ENCODE results near the gene ADAMTS4. TPM values are rescaled to one million over a fixed set of nuclear protein-coding genes. Genes with fewer than 3 reads are reported as not detected.
"Not testable (repeated sequence)": the region's sequence is repeated elsewhere in the genome, so short reads cannot be mapped to it uniquely, and the experiment has no call there.

Gene ADAMTS4
- total RNA-seq = 1 to 10 TPM; 1.0 to 3.3 TPM
- long read RNA-seq, partial matches to known transcripts = 2 of 2 reads
- long read RNA-seq, other reads (novel, unspliced or antisense) = 0 of 2 reads

- intact Hi-C loops (cut with DNase I, micrococcal nuclease) = no loop called here
- peak in 1 of 2 donors; percentile 59 for DNase-seq
- no peak for ATAC-seq
Observed at GRCh38 chr1:161198897-161199431, at the start of gene ADAMTS4. Gene ADAMTS4, minus strand, starts transcription at chr1:161199054. Its CDS starts 427 bp downstream, at chr1:161198627.

- intact Hi-C loops (cut with DNase I, micrococcal nuclease) = no loop called here
- no peak for DNase-seq
- ATAC-seq = no peak
Observed at GRCh38 chr1:161244888-161245287, 46.0 kb upstream of the ADAMTS4 start.

GRCh38 chr1:161242313-161242712 lies 43.5 kb upstream of the ADAMTS4 start:
- DNase-seq (no peak), ATAC-seq (no peak)
- intact Hi-C loops (cut with DNase I, micrococcal nuclease) = no loop called here

GRCh38 chr1:161241682-161242081 lies 42.8 kb upstream of the ADAMTS4 start:
- intact Hi-C loops (cut with DNase I, micrococcal nuclease) = no loop called here
- ATAC-seq (no peak), DNase-seq (no peak)

- no peak for DNase-seq
- intact Hi-C loops (cut with DNase I, micrococcal nuclease) = no loop called here
- peak; percentile 30 for ATAC-seq
Observed at GRCh38 chr1:161238039-161238473, 39.2 kb upstream of the ADAMTS4 start, which contains the start of gene NR1I3. Gene NR1I3, minus strand, starts transcription at chr1:161238203. Its CDS starts 1,638 bp downstream, at chr1:161236565.

GRCh38 chr1:161235957-161236775 lies 37.3 kb upstream of the ADAMTS4 start:
- intact Hi-C loops (cut with DNase I, micrococcal nuclease) = no loop called here
- DNase-seq = no peak
- ATAC-seq = no peak

- DNase-seq (no peak), ATAC-seq (no peak)
- intact Hi-C loops (cut with DNase I, micrococcal nuclease) = no loop called here
Observed at GRCh38 chr1:161233102-161233501, 34.2 kb upstream of the ADAMTS4 start.

- no peak for ATAC-seq
- intact Hi-C loops (cut with DNase I, micrococcal nuclease) = no loop called here
- DNase-seq = no peak
Observed at GRCh38 chr1:161230762-161231161, 31.9 kb upstream of the ADAMTS4 start.

- ATAC-seq (no peak), DNase-seq (no peak)
- intact Hi-C loops (cut with DNase I, micrococcal nuclease) = loop anchor here (5.0 to 10.0 kb wide), 3 partner anchors 62 to 155 kb away; no protein-coding TSS in a partner anchor
Observed at GRCh38 chr1:161229896-161230295, 31.0 kb upstream of the ADAMTS4 start.

GRCh38 chr1:161228032-161228431 lies 29.2 kb upstream of the ADAMTS4 start:
- no peak for ATAC-seq
- no peak for DNase-seq
- intact Hi-C loops (cut with DNase I, micrococcal nuclease) = loop anchor here (5.0 to 10.0 kb wide), 3 partner anchors 64 to 157 kb away; no protein-coding TSS in a partner anchor

GRCh38 chr1:161227196-161227871 lies 28.5 kb upstream of the ADAMTS4 start:
- peak; percentile 74 to 88 for DNase-seq
- peak; percentile 47 for ATAC-seq
- intact Hi-C loops (cut with DNase I, micrococcal nuclease) = loop anchor here (5.0 to 10.0 kb wide), 3 partner anchors 65 to 157 kb away; no protein-coding TSS in a partner anchor

GRCh38 chr1:161226759-161227158 lies 27.9 kb upstream of the ADAMTS4 start:
- ATAC-seq (no peak), DNase-seq (no peak)
- intact Hi-C loops (cut with DNase I, micrococcal nuclease) = loop anchor here (5.0 to 10.0 kb wide), 3 partner anchors 66 to 158 kb away; no protein-coding TSS in a partner anchor

- peak in 1 of 2 donors; percentile 28 for DNase-seq
Observed at GRCh38 chr1:161226320-161226711, 27.5 kb upstream of the ADAMTS4 start.

GRCh38 chr1:161225534-161226319 lies 26.9 kb upstream of the ADAMTS4 start, which contains the start of gene TOMM40L:
Gene TOMM40L, plus strand, starts transcription at chr1:161226060. Its CDS starts 430 bp downstream, at chr1:161226490.
- ATAC-seq (peak; percentile 92), DNase-seq (peak; percentile 90 to 97)
- intact Hi-C loops (cut with DNase I, micrococcal nuclease) = loop anchor here (5.0 to 10.0 kb wide), 3 partner anchors 67 to 159 kb away; no protein-coding TSS in a partner anchor

More at GRCh38 chr1:161226320-161226711, 27.5 kb upstream of the ADAMTS4 start:
- intact Hi-C loops (cut with DNase I, micrococcal nuclease) = loop anchor here (5.0 to 10.0 kb wide), 3 partner anchors 66 to 158 kb away; no protein-coding TSS in a partner anchor
- ATAC-seq = no peak

GRCh38 chr1:161225178-161225533 lies 26.3 kb upstream of the ADAMTS4 start:
- DNase-seq (no peak), ATAC-seq (no peak)
- intact Hi-C loops (cut with DNase I, micrococcal nuclease) = loop anchor here (5.0 to 10.0 kb wide), 3 partner anchors 67 to 160 kb away; no protein-coding TSS in a partner anchor

- DNase-seq = not testable (repeated sequence)
Observed at GRCh38 chr1:161224695-161225087, 25.8 kb upstream of the ADAMTS4 start.

GRCh38 chr1:161223805-161224694 lies 25.2 kb upstream of the ADAMTS4 start:
- intact Hi-C loops (cut with DNase I, micrococcal nuclease) = loop anchor here in 1 of 2 donors (10.0 kb wide), 1 partner anchor 161 kb away; no protein-coding TSS in a partner anchor
- DNase-seq = no peak

More at GRCh38 chr1:161224695-161225087, 25.8 kb upstream of the ADAMTS4 start:
- not testable (repeated sequence) for ATAC-seq
- intact Hi-C loops (cut with DNase I, micrococcal nuclease) = loop anchor here (5.0 to 10.0 kb wide), 3 partner anchors 68 to 160 kb away; no protein-coding TSS in a partner anchor

More at GRCh38 chr1:161223805-161224694, 25.2 kb upstream of the ADAMTS4 start:
- ATAC-seq = no peak

Measured in left colon (tissue), 2 donors.